Endothelial cell of umbilical vein (primary cell): ENCODE results near the gene VWA5A. TPM values are rescaled to one million over a fixed set of nuclear protein-coding genes. Genes with fewer than 3 reads are reported as not detected.

Source experiments
- BruUV-seq: library from RNA; stranded (reverse); fragments of 400-500 nt; replicated peaks from 2 replicates; lab custom pipeline; 2021; lab: Mats Ljungman, UMichigan
- CTCF ChIA-PET: fragments of 300-600, 350-600 bp; sonication (Branson Sonifier 250); formaldehyde crosslinking; loops from one replicate; lab custom pipeline; 2021; ENCODE audit warnings: antibody characterized with exemption, inconsistent platforms; lab: Charles Lee
- POLR2A ChIA-PET: fragments of 300-600, 350-600 bp; sonication (Branson Sonifier 250); formaldehyde crosslinking; loops from one replicate; lab custom pipeline; 2021; ENCODE audit warnings: antibody characterized with exemption, inconsistent platforms; lab: Charles Lee
- DNase-seq: peaks from one replicate; pipeline ENCODE4 v3.0.0-alpha.2; 2011; ENCODE audit warnings: low read depth, low spot score
- FAIRE-seq: peaks from 2 replicates; lab custom pipeline; 2011; peaks lifted over from hg19 to GRCh38; lab: Jason Lieb, UNC
- H2AFZ ChIP-seq: 2 replicates; pipeline ENCODE4 v1.6.0; 2012; ENCODE audit warnings: low read depth, low read length, control low read depth, inconsistent platforms
- H3K27ac ChIP-seq: 2 replicates; pipeline ENCODE4 v1.5.1; 2011; ENCODE audit warnings: low read depth, mild to moderate bottlenecking, control low read depth, low read length, moderate library complexity; ENCODE audit not compliant: insufficient read depth
- H3K27me3 ChIP-seq, 2 experiments: 2 replicates each; pipeline versions ENCODE4 v1.6.0 to v1.6.1; 2011; ENCODE audit warnings: low read length in 2 of 2, mixed read lengths in 1 of 2; ENCODE audit not compliant: control insufficient read depth in 2 of 2, insufficient read depth in 2 of 2
- H3K36me3 ChIP-seq, 2 experiments: 2 replicates in 1 of 2; 3 replicates in 1 of 2; pipeline ENCODE4 v1.5.1; 2011; ENCODE audit warnings: low read length in 2 of 2, mild to moderate bottlenecking in 1 of 2, moderate library complexity in 1 of 2; ENCODE audit not compliant: control insufficient read depth in 2 of 2, insufficient read depth in 2 of 2; ENCODE audit errors: extremely low read depth in 1 of 2
- H3K4me1 ChIP-seq: 3 replicates; pipeline ENCODE4 v1.5.1; 2011; ENCODE audit warnings: mild to moderate bottlenecking, low read length; ENCODE audit not compliant: control insufficient read depth, insufficient read depth; ENCODE audit errors: extremely low read depth
- H3K4me2 ChIP-seq: 2 replicates; pipeline ENCODE4 v1.6.1; 2011; ENCODE audit warnings: low read length, control low read depth, mixed read lengths; ENCODE audit not compliant: insufficient read depth
- H3K4me3 ChIP-seq, 3 experiments: fragments of 200-600 bp in 1 of 3; sonication (generic), shearing (Covaris generic) in 1 of 3; replicated peaks in 1 of 3; 2 replicates each; pipeline ENCODE4 v1.5.1; 2011 to 2016; ENCODE audit warnings: control low read depth in 3 of 3, low read length in 3 of 3, mild to moderate bottlenecking in 2 of 3, inconsistent platforms in 1 of 3, low read depth in 1 of 3, moderate library complexity in 1 of 3; ENCODE audit not compliant: insufficient read depth in 1 of 3
- H3K79me2 ChIP-seq: 2 replicates; pipeline ENCODE4 v1.6.0; 2012; ENCODE audit warnings: low read length, inconsistent platforms; ENCODE audit not compliant: control insufficient read depth, insufficient read depth
- H3K9ac ChIP-seq: replicated peaks from 2 replicates; pipeline ENCODE3; 2011; ENCODE audit warnings: low read length, control low read depth; ENCODE audit not compliant: insufficient read depth; ENCODE audit errors: extremely low read depth
- H3K9me1 ChIP-seq: replicated peaks from 3 replicates; pipeline ENCODE4 v1.6.0; 2011; ENCODE audit warnings: mild to moderate bottlenecking, low read length; ENCODE audit not compliant: control insufficient read depth, insufficient read depth; ENCODE audit errors: extremely low read depth
- H3K9me3 ChIP-seq: replicated peaks from 2 replicates; pipeline ENCODE4 v1.5.1; 2012; ENCODE audit warnings: low read length, inconsistent platforms; ENCODE audit not compliant: control insufficient read depth, insufficient read depth
- H4K20me1 ChIP-seq: replicated peaks from 2 replicates; pipeline ENCODE3; 2011; ENCODE audit warnings: mild to moderate bottlenecking, low read length; ENCODE audit not compliant: control insufficient read depth, insufficient read depth; ENCODE audit errors: extremely low read depth
- CTCF ChIP-seq, 2 donors: IDR thresholded peaks; 1 replicate in 1 of 2; 2 replicates in 1 of 2; pipeline ENCODE4 v1.5.1; 2011; ENCODE audit warnings: low read length in 2 of 2, mild to moderate bottlenecking in 2 of 2, moderate library complexity in 2 of 2, control low read depth in 1 of 2, inconsistent platforms in 1 of 2, low read depth in 1 of 2; ENCODE audit not compliant: insufficient read depth in 1 of 2; ENCODE audit errors: extremely low read depth in 1 of 2
- EZH2 ChIP-seq: IDR thresholded peaks from 2 replicates; pipeline ENCODE4 v1.6.1; 2012; ENCODE audit warnings: borderline replicate concordance, low read depth, mild to moderate bottlenecking, moderate library complexity, low read length, inconsistent platforms; ENCODE audit not compliant: severe bottlenecking
- FOS ChIP-seq: IDR thresholded peaks from 2 replicates; pipeline ENCODE4 v1.6.1; 2011; ENCODE audit warnings: mild to moderate bottlenecking, low read length, moderate library complexity, borderline replicate concordance; ENCODE audit not compliant: insufficient read depth
- GATA2 ChIP-seq: IDR thresholded peaks from 2 replicates; pipeline ENCODE4 v1.7.0; 2011; ENCODE audit warnings: low read depth, mild to moderate bottlenecking, moderate library complexity, mixed read lengths, low read length; ENCODE audit not compliant: insufficient read length, insufficient read depth
- JUN ChIP-seq: IDR thresholded peaks from 2 replicates; pipeline ENCODE4 v1.6.1; 2011; ENCODE audit warnings: borderline replicate concordance, low read depth; ENCODE audit not compliant: insufficient read length, insufficient read depth
- MYC ChIP-seq: IDR thresholded peaks from one replicate; pipeline ENCODE4 v1.6.1; 2011; ENCODE audit warnings: mild to moderate bottlenecking, low read depth, low read length
- POLR2A ChIP-seq: IDR thresholded peaks from 2 replicates; pipeline ENCODE4 v1.6.1; 2012; ENCODE audit warnings: low read depth, mild to moderate bottlenecking, control low read depth, low read length
- POLR2AphosphoS5 ChIP-seq: IDR thresholded peaks from 2 replicates; pipeline ENCODE4 v1.6.1; 2012; ENCODE audit warnings: low read depth, mild to moderate bottlenecking, control low read depth, low read length, moderate library complexity; ENCODE audit not compliant: insufficient read depth
- dilution Hi-C: fragments of 300-500 bp; cut with MboI; formaldehyde crosslinking; loops from one replicate; pipeline ENCODE4 v1.15.0; 2019; ENCODE audit warnings: low sequenced_read_pairs; ENCODE audit not compliant: extremely low pct_ligation_motif_present
- intact Hi-C: fragments of 100-400 bp; cut with micrococcal nuclease; formaldehyde crosslinking; loops from one replicate; pipeline ENCODE4 v1.10.0; 2022
- polyA plus RNA-seq, 4 experiments: library from polyadenylated mRNA; depleted of rRNA in 3 of 4; stranded (reverse) in 3 of 4; unstranded in 1 of 4; fragments of >200 nt; gene quantifications; 2 replicates each; pipeline versions ENCODE4 v1.2.1 to v1.2.3, GENCODE V29; 2011 to 2012; ENCODE audit warnings: missing spikeins in 1 of 4
- total RNA-seq: library from RNA; stranded (reverse); gene quantifications from 2 replicates; pipeline ENCODE4 v1.2.3, GENCODE V29; 2021

The VWA5A gene
- total and polyA plus RNA-seq, 2 donors (not counting 3 experiments of a cell fraction or from before 2014, with no cell fraction given) = 9.1 to 14.3 TPM

DNA sequence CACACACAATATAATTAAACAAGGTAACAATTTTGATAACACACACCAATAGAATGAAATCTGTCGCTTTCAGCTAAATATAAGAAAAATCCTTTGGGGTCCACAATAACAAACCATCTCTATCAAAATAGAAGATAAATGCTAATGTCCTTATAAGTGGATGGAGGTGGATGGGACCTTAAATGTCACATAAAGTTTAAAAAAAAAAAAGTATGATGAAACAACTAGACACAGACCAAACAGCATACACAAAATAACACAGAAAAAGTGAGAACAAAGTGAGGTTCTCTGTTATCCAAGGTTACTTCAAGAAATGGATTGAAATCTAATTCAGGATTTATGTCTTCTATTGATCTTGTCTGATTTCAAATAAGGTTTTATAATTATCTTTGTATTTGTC, 57.3 kb downstream of the VWA5A start:
- no peak overlapping the region for H2AFZ ChIP-seq
- no peaks in the 10 kb centered on the region for H4K20me1 ChIP-seq
- no peaks in the 10 kb centered on the region for H3K9me3 ChIP-seq
- no peak for TF ChIP-seq POLR2A
- no peak for TF ChIP-seq FOS
- no peak for TF ChIP-seq GATA2
- TF ChIP-seq MYC = no peak
- no peak for TF ChIP-seq POLR2AphosphoS5
- TF ChIP-seq JUN = no peak
- no peak for TF ChIP-seq EZH2
- TF ChIP-seq CTCF (IDR thresholded peaks at IDR 0.05; ENCODE audit: extremely low read depth in 1 of 2, insufficient read depth in 1 of 2, low read depth in 1 of 2, low read length in 2 of 2) = no peak
- H3K4me2 ChIP-seq = no peak overlapping the region
- intact Hi-C loops = no loop called here
- no peak overlapping the region for H3K9ac ChIP-seq
- H3K9me1 ChIP-seq = no peaks in the 10 kb centered on the region
- ChIA-PET POLR2A (no interaction called here), CTCF (interaction anchor here (1.6 to 3.1 kb wide), 6 partner anchors 10 to 101 kb away, joined by 5 to 23 read pairs (median 12); partner anchors contain the start of gene VWA5A)
- H3K79me2 ChIP-seq = no peaks in the 10 kb centered on the region
- dilution Hi-C loops = no loop called here
- no peak overlapping the region for H3K27ac ChIP-seq
- FAIRE-seq (no peak), DNase-seq (no peak)
- H3K27me3 ChIP-seq = no peaks in the 10 kb centered on the region
- BruUV-seq = no TSS peak
- H3K4me3 ChIP-seq = no peak overlapping the region
- no peaks in the 10 kb centered on the region for H3K36me3 ChIP-seq
- H3K4me1 ChIP-seq = peaks cover 5% of the 10 kb centered on the region
